A549 (cell line): ENCODE results near the gene NECTIN1. TPM values are rescaled to one million over a fixed set of nuclear protein-coding genes. Genes with fewer than 3 reads are reported as not detected.

Source experiments
- ATAC-seq, 2 experiments: fragments of 200-7000 bp in 1 of 2; fragments of >200 bp in 1 of 2; cut with Nextera tagmentation in 1 of 2; cut with Tn5 transposase in 1 of 2; 3 replicates each; pipeline versions ENCODE4 v1.8.0 to v1.9.1; 2018 to 2020; ENCODE audit warnings: mild to moderate bottlenecking in 1 of 2, moderate library complexity in 1 of 2
- CTCF ChIA-PET: fragments of 300-600 bp; sonication (Branson Sonifier 250); formaldehyde crosslinking; extraction: SDS; loops from one replicate; lab custom pipeline; 2021; ENCODE audit warnings: antibody characterized with exemption, inconsistent platforms; lab: Yijun Ruan, JAX
- POLR2A ChIA-PET: fragments of 350-600 bp; formaldehyde crosslinking; extraction: SDS; loops from one replicate; lab custom pipeline; 2021; ENCODE audit warnings: antibody characterized with exemption, inconsistent platforms; lab: Yijun Ruan, JAX
- DNase-seq, 2 experiments: peaks; one replicate each; pipeline versions ENCODE4 v3.0.0 to v3.0.0-alpha.2; 2011 to 2016; ENCODE audit warnings: low read depth in 1 of 2, low spot score in 1 of 2
- FAIRE-seq: peaks from 2 replicates; lab custom pipeline; 2011; peaks lifted over from hg19 to GRCh38; lab: Jason Lieb, UNC
- H3K27ac ChIP-seq, 2 experiments: fragments of >200 bp; sonication (Bioruptor Twin); formaldehyde crosslinking; 3 replicates each; pipeline ENCODE4 v1.5.1; 2016 to 2017
- H3K4me1 ChIP-seq: fragments of >200 bp; sonication (Bioruptor Twin); formaldehyde crosslinking; 3 replicates; pipeline ENCODE4 v1.6.1; 2016
- H3K4me2 ChIP-seq: fragments of >200 bp; sonication (Bioruptor Twin); formaldehyde crosslinking; 3 replicates; pipeline ENCODE4 v1.6.1; 2016
- H3K4me3 ChIP-seq: fragments of >200 bp; sonication (Bioruptor Twin); formaldehyde crosslinking; 3 replicates; pipeline ENCODE4 v1.5.1; 2016
- H3K9me3 ChIP-seq: fragments of >200 bp; sonication (Bioruptor Twin); formaldehyde crosslinking; 3 replicates; pipeline ENCODE4 v1.6.1; 2016
- BCL3 ChIP-seq: fragments of >200 bp; sonication (Bioruptor Twin); formaldehyde crosslinking; IDR thresholded peaks from 3 replicates; pipeline ENCODE4 v1.6.1; 2016
- BHLHE40 ChIP-seq: IDR thresholded peaks from 2 replicates; pipeline ENCODE4 v1.6.1; 2012; ENCODE audit warnings: low read depth, low read length, inconsistent platforms
- CHD2 ChIP-seq: fragments of 150-350 bp; IDR thresholded peaks from 2 replicates; pipeline ENCODE4 v1.6.1; 2014; ENCODE audit warnings: low read length; ENCODE audit not compliant: partially characterized antibody
- EP300 ChIP-seq, 2 experiments: fragments of >200 bp; sonication (Bioruptor Twin); formaldehyde crosslinking; IDR thresholded peaks; 2 replicates in 1 of 2; 3 replicates in 1 of 2; pipeline ENCODE4 v1.6.1; 2016 to 2017
- ESRRA ChIP-seq: fragments of 150-350 bp; IDR thresholded peaks from 2 replicates; pipeline ENCODE4 v1.6.1; 2014; ENCODE audit warnings: mild to moderate bottlenecking, low read length, borderline replicate concordance
- FOXS1 ChIP-seq: fragments of 250-450 bp; sonication (Bioruptor Pico); IDR thresholded peaks from 2 replicates; pipeline ENCODE4 v1.5.0; 2020; ENCODE audit warnings: mild to moderate bottlenecking, moderate library complexity
- GATA3 ChIP-seq: IDR thresholded peaks from 2 replicates; pipeline ENCODE4 v1.6.1; 2012; ENCODE audit warnings: borderline replicate concordance
- HDAC2 ChIP-seq: fragments of 200-600 bp; sonication (generic); IDR thresholded peaks from 2 replicates; pipeline ENCODE4 v1.6.1; 2016
- HES2 ChIP-seq: fragments of >200 bp; sonication (Bioruptor Twin); formaldehyde crosslinking; IDR thresholded peaks from 2 replicates; pipeline ENCODE4 v1.6.1; 2016
- HOXA7 ChIP-seq: fragments of 250-450 bp; sonication (Bioruptor Pico); IDR thresholded peaks from 2 replicates; pipeline ENCODE4 v1.5.0; 2020; ENCODE audit warnings: mild to moderate bottlenecking, moderate library complexity
- HOXB5 ChIP-seq: fragments of 250-450 bp; sonication (Bioruptor Pico); IDR thresholded peaks from 2 replicates; pipeline ENCODE4 v1.5.0; 2020; ENCODE audit warnings: mild to moderate bottlenecking, moderate library complexity
- JUN ChIP-seq, 2 experiments: fragments of >200 bp; sonication (Bioruptor Twin); formaldehyde crosslinking; IDR thresholded peaks; 2 replicates in 1 of 2; 3 replicates in 1 of 2; pipeline ENCODE4 v1.6.1; 2016 to 2017
- KDM5A ChIP-seq: fragments of 200-600 bp; sonication (generic); IDR thresholded peaks from 2 replicates; pipeline ENCODE4 v1.6.1; 2016; ENCODE audit warnings: antibody characterized with exemption, mild to moderate bottlenecking
- MAX ChIP-seq: IDR thresholded peaks from 2 replicates; pipeline ENCODE4 v1.6.1; 2012
- MAZ ChIP-seq: fragments of 150-350 bp; IDR thresholded peaks from 2 replicates; pipeline ENCODE4 v1.6.1; 2014; ENCODE audit warnings: antibody characterized with exemption, low read depth, low read length, borderline replicate concordance
- MYC ChIP-seq: IDR thresholded peaks from 2 replicates; pipeline ENCODE4 v1.6.1; 2012; ENCODE audit warnings: mild to moderate bottlenecking, inconsistent platforms, low read length, improper control_type of control experiment, borderline replicate concordance
- NFE2L2 ChIP-seq: fragments of 150-350 bp; conservative IDR thresholded peaks from 2 replicates; pipeline ENCODE4 v1.6.1; 2014; ENCODE audit warnings: low read length
- NPAS2 ChIP-seq: fragments of 250-450 bp; sonication (Bioruptor Pico); IDR thresholded peaks from 2 replicates; pipeline ENCODE4 v1.8.0; 2022; ENCODE audit warnings: mild to moderate bottlenecking, moderate library complexity, borderline replicate concordance
- PHF8 ChIP-seq: fragments of 200-600 bp; sonication (generic); IDR thresholded peaks from 2 replicates; pipeline ENCODE4 v1.6.1; 2016; ENCODE audit warnings: low read depth, mild to moderate bottlenecking, antibody characterized with exemption, moderate library complexity, borderline replicate concordance
- POLR2A ChIP-seq: IDR thresholded peaks from 2 replicates; pipeline ENCODE4 v1.6.1; 2012; ENCODE audit warnings: mild to moderate bottlenecking, low read length
- POLR2AphosphoS2 ChIP-seq: conservative IDR thresholded peaks from 2 replicates; pipeline ENCODE4 v1.6.1; 2012; ENCODE audit warnings: low read length, improper control_type of control experiment, inconsistent platforms
- RAD21 ChIP-seq, 2 experiments: fragments of >200 bp in 1 of 2; sonication (Bioruptor Twin) in 1 of 2; formaldehyde crosslinking in 1 of 2; IDR thresholded peaks in 1 of 2; conservative IDR thresholded peaks in 1 of 2; 2 replicates in 1 of 2; 3 replicates in 1 of 2; pipeline ENCODE4 v1.6.1; 2012 to 2018; ENCODE audit warnings: inconsistent platforms in 1 of 2
- RFX5 ChIP-seq: fragments of 450-650 bp; IDR thresholded peaks from 2 replicates; pipeline ENCODE4 v1.7.1; 2014; ENCODE audit warnings: antibody characterized with exemption, mild to moderate bottlenecking, moderate library complexity
- RNF2 ChIP-seq: fragments of 200-600 bp; sonication (generic); IDR thresholded peaks from 2 replicates; pipeline ENCODE4 v1.6.1; 2016; ENCODE audit warnings: low read depth, mild to moderate bottlenecking, antibody characterized with exemption, moderate library complexity, borderline replicate concordance
- SMC3 ChIP-seq: fragments of >200 bp; sonication (Bioruptor Twin); formaldehyde crosslinking; IDR thresholded peaks from 3 replicates; pipeline ENCODE4 v1.6.1; 2018; ENCODE audit warnings: inconsistent platforms
- SREBF2 ChIP-seq: fragments of 450-650 bp; IDR thresholded peaks from 2 replicates; pipeline ENCODE4 v1.6.1; 2014; ENCODE audit warnings: mild to moderate bottlenecking, moderate library complexity
- TFCP2L1 ChIP-seq: fragments of 250-450 bp; sonication (Bioruptor Pico); IDR thresholded peaks from 2 replicates; pipeline ENCODE4 v1.5.0; 2021; ENCODE audit warnings: mild to moderate bottlenecking
- ZC3H11A ChIP-seq: fragments of 450-650 bp; IDR thresholded peaks from 2 replicates; pipeline ENCODE4 v1.6.1; 2014; ENCODE audit warnings: antibody characterized with exemption, mild to moderate bottlenecking
- WGBS: methylation state at CpG from one replicate; pipeline ENCODE4 v1.1.6; 2017; ENCODE audit errors: missing lambda C conversion rate; 5-methylcytosine and 5-hydroxymethylcytosine counted together
- polyA plus RNA-seq, 4 experiments: library from polyadenylated mRNA; depleted of rRNA in 3 of 4; stranded (reverse); fragments of >200 nt; fragmentation: RNase III in 1 of 4; extraction: RNeasy Plus Mini Kit Qiagen cat#74134 plus additional on column Dnase treatment in 1 of 4; gene quantifications; 2 replicates in 3 of 4; 3 replicates in 1 of 4; pipeline ENCODE4 v1.2.3, GENCODE V29; 2011 to 2017

The NECTIN1 gene
- polyA plus RNA-seq, 2 of the 4 experiments (the other 2 are of a cell fraction) = 2.2 to 5.5 TPM

- Histone ChIP-seq H3K4me1 (peaks cover 10% of the 10 kb centered on the region; the same call in 1 of the 3 replicates), H3K4me3 (no peak overlapping the region), H3K9me3 (no peaks in the 10 kb centered on the region), H3K27ac (no peak overlapping the region), H3K4me2 (no peak overlapping the region)
- ATAC-seq = no peak
- DNase-seq = no peak
- no peak for FAIRE-seq
- no peak for TF ChIP-seq RNF2
- no peak for TF ChIP-seq TFCP2L1 (CRISPR knock-in tag)
- no peak for TF ChIP-seq FOXS1
- TF ChIP-seq MAZ = no peak
- TF ChIP-seq RAD21 (conservative IDR thresholded peaks at IDR 0.05 in 1 of 2, IDR thresholded peaks at IDR 0.05 in 1 of 2) = no peak
- TF ChIP-seq SREBF2 = no peak
- TF ChIP-seq KDM5A = no peak
- ChIA-PET CTCF (interaction anchor here (0.6 to 1.9 kb wide), 5 partner anchors 10 to 538 kb away, joined by 3 to 8 read pairs (median 3); no protein-coding TSS in a partner anchor), POLR2A (no interaction called here)
- WGBS = 83% methylated on average over 4 of the region's 7 CpGs
Observed at GRCh38 chr11:119693253-119693815, 35.7 kb downstream of the NECTIN1 start.

- CTCF ChIA-PET = interaction anchor here (1.9 kb wide), 1 partner anchor 9 kb away, joined by 8 read pairs; no protein-coding TSS in a partner anchor
- Histone ChIP-seq H3K27ac (no peak overlapping the region), H3K4me1 (peaks cover 10% of the 10 kb centered on the region; the same call in 1 of the 3 replicates), H3K9me3 (no peaks in the 10 kb centered on the region), H3K4me2 (no peak overlapping the region), H3K4me3 (no peak overlapping the region)
- POLR2A ChIA-PET = no interaction called here
- DNase-seq (no peak), ATAC-seq (no peak), FAIRE-seq (no peak)
- TF ChIP-seq HDAC2 (no peak), SMC3 (no peak), HES2 (no peak), POLR2AphosphoS2 (no peak), EP300 (IDR thresholded peaks at IDR 0.05) (no peak)
- WGBS = 60% methylated on average over 2 of the region's 2 CpGs
Observed at GRCh38 chr11:119692540-119692820, 36.5 kb downstream of the NECTIN1 start.

GRCh38 chr11:119691701-119692539 lies 37.1 kb downstream of the NECTIN1 start:
- H3K27ac ChIP-seq = no peak overlapping the region
- POLR2A ChIA-PET = no interaction called here

More at GRCh38 chr11:119691701-119692539, 37.1 kb downstream of the NECTIN1 start:
- Histone ChIP-seq H3K4me1 (peaks cover 10% of the 10 kb centered on the region; the same call in 1 of the 3 replicates), H3K4me2 (no peak overlapping the region), H3K9me3 (no peaks in the 10 kb centered on the region), H3K4me3 (no peak overlapping the region)
- CTCF ChIA-PET = interaction anchor here (1.0 to 1.9 kb wide), 2 partner anchors 9 to 37 kb away, joined by 4 to 8 read pairs; partner anchors contain the start of gene NECTIN1
- ATAC-seq (no peak), FAIRE-seq (no peak)
- 92% methylated on average over 9 of the region's 27 CpGs for WGBS
- TF ChIP-seq JUN (IDR thresholded peaks at IDR 0.05) = no peak
- TF ChIP-seq HOXA7 (CRISPR knock-in tag) = no peak
- no peak for TF ChIP-seq GATA3
- TF ChIP-seq POLR2A = no peak
- no peak for TF ChIP-seq KDM5A
- no peak for TF ChIP-seq HOXB5 (CRISPR knock-in tag)
- TF ChIP-seq BHLHE40 = no peak
- no peak for TF ChIP-seq RNF2
- no peak for TF ChIP-seq ZC3H11A
- no peak for TF ChIP-seq BCL3
- no peak for TF ChIP-seq CHD2
- no peak for TF ChIP-seq RFX5
- no peak for TF ChIP-seq ESRRA
- TF ChIP-seq FOXS1 = no peak
- TF ChIP-seq PHF8 = no peak
- TF ChIP-seq MAX = no peak
- no peak for TF ChIP-seq NPAS2
- no peak for TF ChIP-seq EP300 (IDR thresholded peaks at IDR 0.05)
- no peak for TF ChIP-seq NFE2L2
- no peak for TF ChIP-seq MYC
- TF ChIP-seq, all 56 proteins: peak for 0
- DNase-seq = no peak
